Glutamatergic neuron (in vitro differentiated cells): Measurements from ENCODE around the gene QRICH1. TPM values are rescaled to one million over a fixed set of nuclear protein-coding genes. Genes with fewer than 3 reads are reported as not detected.

Experiments used
- DNase-seq: peaks from one replicate; pipeline ENCODE4 v3.0.0; 2022
- H3K27ac Mint-ChIP-seq: one replicate; pipeline ENCODE4 v1.8.0; 2020; ENCODE audit warnings: mild to moderate bottlenecking, mixed read lengths, inconsistent platforms; ENCODE audit not compliant: unreplicated experiment
- H3K27me3 Mint-ChIP-seq: one replicate; pipeline ENCODE4 v1.8.0; 2020; ENCODE audit warnings: mild to moderate bottlenecking, moderate library complexity, mixed read lengths, inconsistent platforms; ENCODE audit not compliant: unreplicated experiment
- H3K36me3 Mint-ChIP-seq: one replicate; pipeline ENCODE4 v1.8.0; 2020; ENCODE audit warnings: mild to moderate bottlenecking, mixed read lengths, inconsistent platforms; ENCODE audit not compliant: unreplicated experiment
- H3K4me1 Mint-ChIP-seq: one replicate; pipeline ENCODE4 v1.8.0; 2020; ENCODE audit warnings: mild to moderate bottlenecking, low read depth, mixed read lengths, inconsistent platforms; ENCODE audit not compliant: unreplicated experiment
- H3K4me3 Mint-ChIP-seq: one replicate; pipeline ENCODE4 v1.8.0; 2020; ENCODE audit warnings: mild to moderate bottlenecking, mixed read lengths, inconsistent platforms; ENCODE audit not compliant: unreplicated experiment
- H3K9me3 Mint-ChIP-seq: one replicate; pipeline ENCODE4 v1.8.0; 2020; ENCODE audit warnings: mild to moderate bottlenecking, moderate library complexity, mixed read lengths, inconsistent platforms; ENCODE audit not compliant: unreplicated experiment
- total RNA-seq: library from RNA; stranded (reverse); fragmentation: NEBNext Ultra II Directional; extraction: Animal tissue kit (Norgen Biotek cat#: 25700); gene quantifications from one replicate; pipeline ENCODE4 v1.2.1, GENCODE V29; 2021; ENCODE audit not compliant: unreplicated experiment
- TF ChIP-seq, protein P1 (sequence below): fragments of 200-600 bp; sonication (generic); IDR thresholded peaks from one replicate; pipeline ENCODE4 v1.5.0; 2021; ENCODE audit not compliant: partially characterized antibody, unreplicated experiment

QRICH1 gene
- total RNA-seq, 1 donor from 2014 or later = 135 TPM

GRCh38 chr3:49016414-49017228 lies 77.2 kb downstream of the QRICH1 start:
- H3K9me3 Mint-ChIP-seq = peaks cover 11% of the 10 kb centered on the region
- no peak for DNase-seq
- H3K4me1 Mint-ChIP-seq = peaks cover 2% of the 10 kb centered on the region
- no peak overlapping the region for H3K27ac Mint-ChIP-seq
- H3K4me3 Mint-ChIP-seq = no peak overlapping the region
- TF ChIP-seq, protein P1, sequence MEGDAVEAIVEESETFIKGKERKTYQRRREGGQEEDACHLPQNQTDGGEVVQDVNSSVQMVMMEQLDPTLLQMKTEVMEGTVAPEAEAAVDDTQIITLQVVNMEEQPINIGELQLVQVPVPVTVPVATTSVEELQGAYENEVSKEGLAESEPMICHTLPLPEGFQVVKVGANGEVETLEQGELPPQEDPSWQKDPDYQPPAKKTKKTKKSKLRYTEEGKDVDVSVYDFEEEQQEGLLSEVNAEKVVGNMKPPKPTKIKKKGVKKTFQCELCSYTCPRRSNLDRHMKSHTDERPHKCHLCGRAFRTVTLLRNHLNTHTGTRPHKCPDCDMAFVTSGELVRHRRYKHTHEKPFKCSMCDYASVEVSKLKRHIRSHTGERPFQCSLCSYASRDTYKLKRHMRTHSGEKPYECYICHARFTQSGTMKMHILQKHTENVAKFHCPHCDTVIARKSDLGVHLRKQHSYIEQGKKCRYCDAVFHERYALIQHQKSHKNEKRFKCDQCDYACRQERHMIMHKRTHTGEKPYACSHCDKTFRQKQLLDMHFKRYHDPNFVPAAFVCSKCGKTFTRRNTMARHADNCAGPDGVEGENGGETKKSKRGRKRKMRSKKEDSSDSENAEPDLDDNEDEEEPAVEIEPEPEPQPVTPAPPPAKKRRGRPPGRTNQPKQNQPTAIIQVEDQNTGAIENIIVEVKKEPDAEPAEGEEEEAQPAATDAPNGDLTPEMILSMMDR = no peak
- H3K27me3 Mint-ChIP-seq = peaks cover 18% of the 10 kb centered on the region
- H3K36me3 Mint-ChIP-seq = no peaks in the 10 kb centered on the region

GRCh38 chr3:49015765-49016164 lies 78.1 kb downstream of the QRICH1 start:
- Mint-ChIP-seq H3K27ac (no peak overlapping the region), H3K27me3 (peaks cover 16% of the 10 kb centered on the region), H3K4me1 (peaks cover 2% of the 10 kb centered on the region), H3K4me3 (no peak overlapping the region), H3K9me3 (peaks cover 11% of the 10 kb centered on the region), H3K36me3 (no peaks in the 10 kb centered on the region)
- TF ChIP-seq, protein P1 = no peak
- DNase-seq = no peak

- no peak for DNase-seq
- no peak overlapping the region for H3K4me3 Mint-ChIP-seq
- no peaks in the 10 kb centered on the region for H3K36me3 Mint-ChIP-seq
- H3K27ac Mint-ChIP-seq = no peak overlapping the region
- TF ChIP-seq, protein P1 = no peak
- H3K27me3 Mint-ChIP-seq = peaks cover 14% of the 10 kb centered on the region
- peaks cover 11% of the 10 kb centered on the region for H3K9me3 Mint-ChIP-seq
- peaks cover 2% of the 10 kb centered on the region for H3K4me1 Mint-ChIP-seq
These were observed 78.8 kb downstream of the QRICH1 start for GRCh38 chr3:49015072-49015471.

GRCh38 chr3:49013738-49014660 lies 79.9 kb downstream of the QRICH1 start:
- Mint-ChIP-seq H3K36me3 (no peaks in the 10 kb centered on the region), H3K4me1 (peaks cover 2% of the 10 kb centered on the region), H3K4me3 (no peak overlapping the region), H3K27me3 (peaks cover 11% of the 10 kb centered on the region), H3K27ac (no peak overlapping the region), H3K9me3 (peaks cover 8% of the 10 kb centered on the region)
- DNase-seq = peak; percentile 71
- TF ChIP-seq, protein P1 = peak; percentile 81
